Tibial nerve (tissue), 4 donors: Measurements from ENCODE around the gene SIGLEC9. TPM values are rescaled to one million over a fixed set of nuclear protein-coding genes. Genes with fewer than 3 reads are reported as not detected.
"Not testable (repeated sequence)": the region's sequence is repeated elsewhere in the genome, so short reads cannot be mapped to it uniquely, and the experiment has no call there.

Experiments used
- DNase-seq, 2 donors: peaks; one replicate each; pipeline ENCODE4 v3.0.0-alpha.2; 2019; ENCODE audit warnings: low spot score in 2 of 2
- H3K27ac ChIP-seq, 4 donors: fragments of 200-600 bp; sonication (generic) in 3 of 4; one replicate each; pipeline ENCODE4 v1.5.1; 2017 to 2019; ENCODE audit warnings: mild to moderate bottlenecking in 1 of 4
- H3K27me3 ChIP-seq, 2 donors: fragments of 200-600 bp; sonication (generic) in 1 of 2; one replicate each; pipeline versions ENCODE4 v1.5.1 to v1.6.0; 2017 to 2019
- H3K36me3 ChIP-seq, 3 donors: fragments of 200-600 bp; sonication (generic); one replicate each; pipeline ENCODE4 v1.5.1; 2018 to 2019
- H3K4me1 ChIP-seq, 4 donors: fragments of 200-600 bp; sonication (generic) in 3 of 4; one replicate each; pipeline ENCODE4 v1.5.1; 2017 to 2019
- H3K4me3 ChIP-seq, 4 donors: fragments of 200-600 bp; sonication (generic) in 3 of 4; one replicate each; pipeline ENCODE4 v1.5.1; 2017 to 2019; ENCODE audit warnings: mild to moderate bottlenecking in 1 of 4, moderate library complexity in 1 of 4
- H3K9me3 ChIP-seq, 4 donors: fragments of 200-600 bp; sonication (generic) in 3 of 4; one replicate each; pipeline ENCODE4 v1.5.1; 2017 to 2019
- EP300 ChIP-seq, 2 donors: sonication (generic); formaldehyde crosslinking; IDR thresholded peaks; one replicate each; pipeline ENCODE4 v1.6.1; 2017; ENCODE audit warnings: antibody characterized with exemption in 2 of 2, mild to moderate bottlenecking in 1 of 2
- POLR2A ChIP-seq, 2 donors: fragments of 450-650 bp; IDR thresholded peaks; one replicate each; pipeline ENCODE4 v1.6.1; 2017; ENCODE audit warnings: antibody characterized with exemption in 2 of 2, mild to moderate bottlenecking in 2 of 2, moderate library complexity in 2 of 2
- WGBS, 2 donors: methylation state at CpG; one replicate each; pipeline ENCODE4 v1.1.5; 2018; 5-methylcytosine and 5-hydroxymethylcytosine counted together
- total RNA-seq, 4 donors: library from RNA; depleted of rRNA; stranded (reverse); fragments of >200 nt; gene quantifications; one replicate each; pipeline ENCODE4 v1.1.0, GENCODE V29; 2016
- TF ChIP-seq, protein P1 (sequence below), 5 experiments: fragments of 200-600 bp in 3 of 5; fragments of 450-650 bp in 2 of 5; sonication (generic) in 3 of 5; IDR thresholded peaks; one replicate each; pipeline ENCODE4 v1.5.1; 2016 to 2019; ENCODE audit warnings: antibody characterized with exemption in 5 of 5, mild to moderate bottlenecking in 3 of 5, moderate library complexity in 2 of 5

Gene SIGLEC9
- total RNA-seq, 4 donors from 2014 or later: 4.2 to 18.0 (median 5.0) TPM

DNA sequence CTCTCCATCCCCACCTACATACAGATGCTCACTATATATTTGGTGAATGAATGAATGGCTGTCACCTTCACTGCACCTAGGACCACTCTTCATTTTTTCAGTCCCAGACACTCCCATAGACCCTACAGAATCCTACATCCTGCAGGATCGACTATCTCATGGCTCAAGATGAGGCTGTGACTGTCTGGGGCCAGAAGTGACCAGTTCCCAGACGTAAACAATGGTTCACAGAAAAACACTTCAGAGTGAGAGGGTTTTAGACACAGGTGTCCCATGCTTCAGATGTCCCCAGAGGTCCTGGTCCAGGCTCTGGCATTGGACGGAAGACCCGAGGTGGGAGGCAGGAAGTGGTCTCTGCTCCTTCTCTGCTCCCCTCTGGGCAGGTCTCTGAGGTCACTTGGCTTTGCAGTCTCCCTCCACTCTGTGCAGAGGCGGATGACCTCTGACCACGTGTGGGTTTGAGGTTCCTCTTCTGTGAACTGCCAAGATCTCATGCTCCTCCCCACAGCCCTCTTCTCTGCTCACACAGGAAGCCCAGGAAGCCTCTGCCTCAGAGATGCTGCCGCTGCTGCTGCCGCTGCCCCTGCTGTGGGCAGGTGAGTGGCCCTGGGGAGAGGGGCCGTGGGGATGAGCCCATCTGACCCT lies 42.3 kb downstream of the SIGLEC9 start:
- Histone ChIP-seq H3K27me3 (no peaks in the 10 kb centered on the region), H3K4me1 (peaks cover 0 to 5% (median 0%) of the 10 kb centered on the region in 4 donors), H3K4me3 (no peak overlapping the region), H3K36me3 (no peaks in the 10 kb centered on the region), H3K9me3 (no peaks in the 10 kb centered on the region), H3K27ac (no peak overlapping the region)
- TF ChIP-seq EP300 (IDR thresholded peaks at IDR 0.05) (no peak), POLR2A (IDR thresholded peaks at IDR 0.05) (no peak)
- TF ChIP-seq, protein P1, sequence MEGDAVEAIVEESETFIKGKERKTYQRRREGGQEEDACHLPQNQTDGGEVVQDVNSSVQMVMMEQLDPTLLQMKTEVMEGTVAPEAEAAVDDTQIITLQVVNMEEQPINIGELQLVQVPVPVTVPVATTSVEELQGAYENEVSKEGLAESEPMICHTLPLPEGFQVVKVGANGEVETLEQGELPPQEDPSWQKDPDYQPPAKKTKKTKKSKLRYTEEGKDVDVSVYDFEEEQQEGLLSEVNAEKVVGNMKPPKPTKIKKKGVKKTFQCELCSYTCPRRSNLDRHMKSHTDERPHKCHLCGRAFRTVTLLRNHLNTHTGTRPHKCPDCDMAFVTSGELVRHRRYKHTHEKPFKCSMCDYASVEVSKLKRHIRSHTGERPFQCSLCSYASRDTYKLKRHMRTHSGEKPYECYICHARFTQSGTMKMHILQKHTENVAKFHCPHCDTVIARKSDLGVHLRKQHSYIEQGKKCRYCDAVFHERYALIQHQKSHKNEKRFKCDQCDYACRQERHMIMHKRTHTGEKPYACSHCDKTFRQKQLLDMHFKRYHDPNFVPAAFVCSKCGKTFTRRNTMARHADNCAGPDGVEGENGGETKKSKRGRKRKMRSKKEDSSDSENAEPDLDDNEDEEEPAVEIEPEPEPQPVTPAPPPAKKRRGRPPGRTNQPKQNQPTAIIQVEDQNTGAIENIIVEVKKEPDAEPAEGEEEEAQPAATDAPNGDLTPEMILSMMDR (IDR thresholded peaks at IDR 0.05): no peak
- DNase-seq: peak in 1 of 2 donors; percentile 13
- 29 to 30% methylated on average over 8 to 9 of the region's 9 CpGs for WGBS, 2 donors

DNA sequence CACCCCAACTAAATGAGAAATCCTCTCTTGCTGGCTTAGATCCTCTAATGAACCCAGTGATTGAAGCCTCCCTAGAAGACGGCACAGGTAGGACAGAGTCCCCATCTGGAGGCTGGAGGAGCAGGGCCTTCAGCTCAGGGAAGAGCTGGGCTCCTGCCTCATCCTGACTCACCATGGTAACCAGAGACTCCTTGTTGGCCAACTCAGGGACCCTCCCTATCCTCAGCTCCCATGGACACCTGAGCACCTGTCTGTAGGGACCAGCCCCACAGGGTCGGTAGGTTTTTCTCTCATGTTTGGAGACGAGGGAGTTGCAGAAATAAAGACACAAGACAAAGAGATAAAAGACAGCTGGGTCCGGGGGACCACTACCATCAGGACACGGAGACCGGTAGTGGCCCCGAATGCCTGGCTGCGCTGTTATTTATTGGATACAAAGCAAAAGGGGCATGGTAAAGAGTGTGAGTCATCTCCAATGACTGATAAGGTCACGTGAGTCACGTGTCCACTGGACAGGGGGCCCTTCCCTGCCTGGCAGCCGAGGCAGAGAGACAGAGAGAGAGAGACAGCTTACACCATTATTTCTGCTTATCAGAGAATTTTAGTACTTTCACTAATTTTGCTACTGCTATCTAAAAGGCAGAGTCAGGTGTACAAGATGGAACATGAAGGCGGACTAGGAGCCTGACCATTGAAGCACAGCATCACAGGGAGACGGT lies 44.0 kb downstream of the SIGLEC9 start:
- 70 to 77% methylated on average over 13 of the region's 13 CpGs for WGBS, 2 donors
- Histone ChIP-seq H3K27me3 (no peaks in the 10 kb centered on the region), H3K9me3 (no peaks in the 10 kb centered on the region), H3K27ac (no peak overlapping the region), H3K4me3 (no peak overlapping the region), H3K36me3 (no peaks in the 10 kb centered on the region), H3K4me1 (peaks cover 0 to 5% (median 0%) of the 10 kb centered on the region in 4 donors)
- DNase-seq: no peak
- no peak for TF ChIP-seq POLR2A (IDR thresholded peaks at IDR 0.05)
- no peak for TF ChIP-seq EP300 (IDR thresholded peaks at IDR 0.05)
- TF ChIP-seq, protein P1 (IDR thresholded peaks at IDR 0.05): no peak

DNA sequence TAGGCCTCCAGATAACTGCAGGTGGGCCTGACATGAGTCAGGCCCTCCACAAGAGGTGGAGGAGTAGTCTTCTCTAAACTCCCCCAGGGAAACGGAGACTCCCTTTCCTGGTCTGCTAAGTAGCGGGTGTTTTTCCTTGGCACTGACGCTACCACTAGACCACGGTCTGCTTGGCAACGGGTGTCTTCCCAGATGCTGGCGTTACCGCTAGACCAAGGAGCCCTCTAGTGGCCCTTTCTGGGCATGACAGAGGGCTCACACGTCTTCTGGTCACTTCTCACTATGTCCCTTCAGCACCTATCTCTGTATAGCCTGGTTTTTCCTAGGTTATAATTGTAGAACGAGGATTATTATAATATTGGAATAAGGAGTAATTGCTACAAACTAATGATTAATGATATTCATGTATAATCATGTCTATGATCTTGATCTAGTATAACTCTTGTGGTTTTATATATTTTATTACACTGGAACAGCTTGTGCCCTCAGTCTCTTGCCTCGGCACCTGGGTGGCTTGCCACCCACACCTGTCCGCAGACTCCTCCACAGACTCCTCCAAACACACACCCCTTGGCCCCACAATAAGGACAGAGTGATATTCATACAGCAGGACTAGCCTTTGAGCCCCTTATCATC lies 44.7 kb downstream of the SIGLEC9 start:
- H3K27ac ChIP-seq, H3K9me3 ChIP-seq, H3K27me3 ChIP-seq, H3K4me3 ChIP-seq, H3K4me1 ChIP-seq, H3K36me3 ChIP-seq: not testable (repeated sequence)
- WGBS, 2 donors: 9 to 11% methylated on average over 11 of the region's 11 CpGs
- peak; percentile 51 to 75 for DNase-seq
- TF ChIP-seq, protein P1 (IDR thresholded peaks at IDR 0.05): peak; percentile 52 to 84 (median 76)

DNA sequence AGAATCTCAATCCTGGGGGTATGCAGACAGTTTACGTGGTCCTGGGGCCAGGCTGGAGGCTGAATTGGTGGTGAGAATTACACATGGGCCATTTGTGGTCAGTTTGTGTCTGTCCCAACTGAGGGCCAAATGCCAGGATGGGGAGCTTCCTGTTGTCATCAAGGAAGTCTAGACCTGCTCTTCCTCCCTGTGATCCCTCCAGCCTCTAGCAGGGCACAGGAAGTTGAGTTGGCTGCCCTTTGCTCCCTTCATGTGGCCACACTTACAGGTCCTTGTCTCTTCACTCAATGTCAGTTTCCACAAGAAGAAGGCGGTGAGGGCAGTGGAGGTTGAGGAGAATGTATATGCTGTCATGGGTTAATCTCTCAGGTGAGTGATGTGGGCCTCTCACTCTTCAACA lies 47.5 kb downstream of the SIGLEC9 start:
- no peaks in the 10 kb centered on the region for H3K27me3 ChIP-seq
- TF ChIP-seq POLR2A (IDR thresholded peaks at IDR 0.05) (no peak), EP300 (IDR thresholded peaks at IDR 0.05) (no peak)
- TF ChIP-seq, protein P1 (IDR thresholded peaks at IDR 0.05): no peak
- DNase-seq: no peak
- H3K27ac ChIP-seq: no peak overlapping the region
- peaks cover 0 to 5% (median 0%) of the 10 kb centered on the region in 4 donors for H3K4me1 ChIP-seq
- 90 to 100% methylated on average over 1 to 2 of the region's 2 CpGs for WGBS, 2 donors
- H3K4me3 ChIP-seq: no peak overlapping the region
- H3K9me3 ChIP-seq: no peaks in the 10 kb centered on the region
- H3K36me3 ChIP-seq: no peaks in the 10 kb centered on the region

DNA sequence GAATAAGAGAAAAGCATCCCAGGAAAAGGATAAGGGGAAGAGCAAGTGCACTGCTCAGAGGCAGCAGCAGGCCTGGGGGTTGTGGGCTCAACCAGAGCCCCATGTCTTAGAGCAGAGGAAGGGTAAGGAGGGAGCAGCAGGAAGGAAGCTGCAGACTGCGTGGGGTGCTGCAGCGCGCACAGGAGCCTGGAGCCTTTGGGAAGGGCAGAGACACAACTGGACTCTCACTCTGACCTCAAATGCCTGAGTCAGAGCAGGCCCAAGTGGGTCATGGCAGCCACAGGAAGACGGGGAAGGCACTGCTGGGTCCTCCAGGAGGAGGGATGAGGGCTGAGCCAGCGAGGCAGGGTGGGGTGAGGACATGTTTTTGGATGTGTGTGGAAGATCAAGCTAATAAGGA lies 49.0 kb downstream of the SIGLEC9 start:
- Histone ChIP-seq H3K4me1 (peaks cover 0 to 5% (median 0%) of the 10 kb centered on the region in 4 donors), H3K9me3 (no peaks in the 10 kb centered on the region), H3K36me3 (no peaks in the 10 kb centered on the region), H3K27ac (no peak overlapping the region), H3K27me3 (no peaks in the 10 kb centered on the region), H3K4me3 (no peak overlapping the region)
- DNase-seq: no peak
- TF ChIP-seq, protein P1 (IDR thresholded peaks at IDR 0.05): no peak
- TF ChIP-seq EP300 (IDR thresholded peaks at IDR 0.05) (no peak), POLR2A (IDR thresholded peaks at IDR 0.05) (no peak)
- WGBS, 2 donors: 63 to 64% methylated on average over 5 of the region's 5 CpGs
